GM18502 (cell line): ENCODE data around the gene UNC93B1.
A peak's percentile ranks its signal among the peaks of the same experiment; 100 is the strongest.

Experiments used
- ATAC-seq: cut with Tn5 transposase; IDR thresholded peaks from one replicate; pipeline ENCODE4 v1.9.1; 2021; ENCODE audit warnings: mild to moderate bottlenecking; ENCODE audit not compliant: unreplicated experiment, poor library complexity

Gene UNC93B1, protein sequence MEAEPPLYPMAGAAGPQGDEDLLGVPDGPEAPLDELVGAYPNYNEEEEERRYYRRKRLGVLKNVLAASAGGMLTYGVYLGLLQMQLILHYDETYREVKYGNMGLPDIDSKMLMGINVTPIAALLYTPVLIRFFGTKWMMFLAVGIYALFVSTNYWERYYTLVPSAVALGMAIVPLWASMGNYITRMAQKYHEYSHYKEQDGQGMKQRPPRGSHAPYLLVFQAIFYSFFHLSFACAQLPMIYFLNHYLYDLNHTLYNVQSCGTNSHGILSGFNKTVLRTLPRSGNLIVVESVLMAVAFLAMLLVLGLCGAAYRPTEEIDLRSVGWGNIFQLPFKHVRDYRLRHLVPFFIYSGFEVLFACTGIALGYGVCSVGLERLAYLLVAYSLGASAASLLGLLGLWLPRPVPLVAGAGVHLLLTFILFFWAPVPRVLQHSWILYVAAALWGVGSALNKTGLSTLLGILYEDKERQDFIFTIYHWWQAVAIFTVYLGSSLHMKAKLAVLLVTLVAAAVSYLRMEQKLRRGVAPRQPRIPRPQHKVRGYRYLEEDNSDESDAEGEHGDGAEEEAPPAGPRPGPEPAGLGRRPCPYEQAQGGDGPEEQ

DNA sequence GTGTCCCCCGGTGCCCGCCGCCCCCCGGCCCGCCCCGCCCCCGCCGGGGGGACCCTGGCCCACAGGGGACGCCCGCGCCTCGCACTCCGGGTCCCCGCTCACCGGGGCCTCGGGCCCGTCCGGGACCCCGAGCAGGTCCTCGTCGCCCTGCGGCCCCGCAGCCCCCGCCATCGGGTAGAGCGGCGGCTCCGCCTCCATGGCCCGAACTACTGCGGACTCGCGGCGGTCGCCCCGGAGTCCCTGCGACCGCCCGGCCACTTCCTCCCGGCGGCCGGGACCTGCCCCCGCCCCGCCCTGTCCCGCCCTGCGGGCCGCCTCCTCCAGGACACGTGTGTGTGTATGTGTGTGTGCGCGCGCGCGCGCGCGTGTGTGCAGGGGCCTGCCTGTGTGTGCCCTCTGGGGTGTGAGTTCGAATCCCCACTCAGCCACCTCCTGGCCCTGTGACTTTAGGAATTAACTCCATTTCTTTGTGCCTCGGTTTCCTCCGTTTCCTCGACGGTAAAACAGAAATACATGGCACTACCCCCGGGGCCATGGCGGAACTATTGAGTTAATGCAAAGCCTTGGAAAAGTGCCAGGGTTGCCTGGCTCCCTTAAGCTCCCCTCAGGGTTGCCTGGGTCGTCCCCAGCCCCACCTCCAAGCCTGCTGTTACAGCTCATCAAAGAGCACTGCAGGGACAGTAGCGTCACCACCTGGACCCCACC, at the start of gene UNC93B1:
UNC93B1 (minus strand) TSS at position 252 of the 705 bp plus-strand sequence; CDS start at position 198, 54 bp downstream.
- peak; percentile 62 for ATAC-seq

DNA sequence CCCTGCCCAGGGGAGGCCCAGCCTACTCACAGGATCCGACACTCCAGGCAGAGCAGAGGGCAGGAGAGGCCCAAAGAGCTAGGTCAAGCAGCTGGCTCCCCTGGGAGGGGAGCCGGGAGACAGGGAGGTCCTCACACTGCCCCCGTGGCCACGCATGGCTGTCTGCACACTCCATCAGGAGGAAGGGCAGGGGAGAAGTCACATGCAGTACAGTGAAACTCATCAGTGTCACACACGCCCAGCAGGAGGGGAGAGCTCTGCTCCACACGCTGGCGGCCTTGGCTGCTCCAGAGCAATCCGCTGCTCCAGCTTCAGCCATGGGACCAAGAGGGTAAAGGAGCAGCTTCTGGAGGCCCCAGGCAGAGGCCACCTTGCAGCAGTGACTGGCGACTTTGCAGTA, 49.2 kb upstream of the UNC93B1 start:
- no peak for ATAC-seq

DNA sequence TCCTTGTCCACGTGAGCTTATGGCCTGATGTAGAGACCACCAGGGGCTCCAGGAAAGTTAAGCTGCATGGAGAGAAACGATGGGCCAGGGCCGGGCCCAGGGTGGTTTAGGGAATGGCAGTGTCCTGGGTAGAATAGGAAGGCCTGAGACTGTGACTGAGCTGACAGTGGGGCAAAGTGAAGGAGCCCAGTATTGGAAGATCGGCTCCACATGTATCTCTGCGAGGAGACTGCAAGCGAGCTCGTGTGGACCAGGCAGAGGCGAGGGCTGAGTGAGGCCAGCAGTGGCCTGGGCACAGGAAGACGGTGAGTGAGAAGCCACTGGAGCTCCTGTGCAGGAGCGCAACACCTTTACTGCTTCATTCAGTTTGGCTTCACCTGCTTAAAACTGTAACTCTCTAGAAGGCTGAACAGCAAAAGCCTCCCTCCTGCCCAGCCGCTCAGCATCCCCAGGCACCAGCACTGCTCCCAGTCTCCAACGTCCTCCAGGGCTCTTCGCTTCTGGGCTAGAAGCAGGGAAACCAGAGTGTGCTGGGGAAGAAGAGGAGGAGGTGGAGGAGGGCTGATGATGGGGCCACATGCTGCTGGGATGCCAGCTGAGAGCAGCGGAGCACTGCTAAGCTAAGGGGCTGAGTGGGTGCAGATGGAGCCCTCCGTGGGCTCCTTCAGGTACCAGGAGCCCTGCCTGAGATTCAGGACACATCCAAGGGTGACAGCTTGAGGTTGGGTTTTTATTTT, 48.4 kb upstream of the UNC93B1 start:
- no peak for ATAC-seq

DNA sequence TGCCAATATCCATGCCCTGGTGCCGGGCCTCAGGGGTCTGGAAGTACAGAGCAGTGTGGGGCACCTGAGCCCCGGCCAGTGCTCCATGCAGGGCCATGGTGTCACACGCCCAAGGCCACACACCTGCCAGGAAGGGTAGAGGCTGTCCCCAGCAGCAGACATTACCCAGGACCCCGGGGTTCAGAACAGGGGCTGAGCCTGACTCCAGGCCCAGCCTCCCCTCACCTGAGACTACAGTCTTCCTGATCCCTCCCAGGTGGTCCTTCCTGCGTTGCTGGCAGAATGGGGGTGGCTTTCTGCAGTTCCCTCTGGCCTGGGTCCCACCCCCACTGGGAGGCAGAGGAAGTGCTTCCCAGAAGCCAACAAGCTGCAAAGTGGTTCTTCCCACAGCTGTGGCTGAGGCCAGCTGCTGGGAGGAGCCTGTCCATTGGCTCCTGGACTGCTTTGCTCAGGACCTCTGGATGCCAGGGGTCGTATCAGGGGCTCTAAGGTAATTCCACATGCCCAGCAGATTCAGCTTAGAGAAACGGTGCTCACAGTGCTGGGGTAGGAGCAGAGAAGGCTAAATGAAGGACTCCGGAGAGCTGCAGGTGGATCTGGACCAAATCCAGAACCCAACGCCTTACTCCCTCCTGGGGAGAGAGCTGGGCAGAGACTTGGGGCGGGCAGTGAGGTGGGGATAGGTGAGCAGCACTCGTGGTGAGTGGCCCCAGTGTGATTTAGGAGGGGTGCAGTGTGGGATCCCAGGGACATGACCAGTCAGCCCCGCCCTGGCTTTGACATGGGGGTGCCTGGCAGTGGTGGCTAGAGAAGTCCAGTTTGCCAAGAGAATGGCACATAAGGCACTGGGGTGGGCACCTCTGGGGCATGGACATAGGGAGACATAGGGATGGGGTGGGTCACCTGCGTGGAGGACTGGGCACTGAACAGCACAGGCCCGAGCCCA, 47.6 kb upstream of the UNC93B1 start:
- ATAC-seq, result no peak

DNA sequence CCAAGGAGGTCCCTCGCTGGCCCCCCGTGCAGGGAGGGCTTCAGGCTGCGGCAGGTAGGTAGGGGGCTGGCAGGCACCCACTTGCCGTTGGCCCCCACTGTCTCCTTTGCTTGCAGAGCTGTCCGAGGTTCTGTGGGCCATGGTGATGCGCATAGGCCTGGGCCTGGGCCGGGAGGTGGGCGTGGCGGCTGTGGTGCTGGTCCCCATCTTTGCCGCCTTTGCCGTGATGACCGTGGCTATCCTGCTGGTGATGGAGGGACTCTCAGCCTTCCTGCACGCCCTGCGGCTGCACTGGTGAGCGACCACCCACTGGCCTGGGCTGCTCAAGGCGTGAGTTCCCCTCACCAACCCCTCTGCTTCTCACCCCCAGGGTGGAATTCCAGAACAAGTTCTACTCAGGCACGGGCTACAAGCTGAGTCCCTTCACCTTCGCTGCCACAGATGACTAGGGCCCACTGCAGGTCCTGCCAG, 46.5 kb upstream of the UNC93B1 start:
- no peak for ATAC-seq

DNA sequence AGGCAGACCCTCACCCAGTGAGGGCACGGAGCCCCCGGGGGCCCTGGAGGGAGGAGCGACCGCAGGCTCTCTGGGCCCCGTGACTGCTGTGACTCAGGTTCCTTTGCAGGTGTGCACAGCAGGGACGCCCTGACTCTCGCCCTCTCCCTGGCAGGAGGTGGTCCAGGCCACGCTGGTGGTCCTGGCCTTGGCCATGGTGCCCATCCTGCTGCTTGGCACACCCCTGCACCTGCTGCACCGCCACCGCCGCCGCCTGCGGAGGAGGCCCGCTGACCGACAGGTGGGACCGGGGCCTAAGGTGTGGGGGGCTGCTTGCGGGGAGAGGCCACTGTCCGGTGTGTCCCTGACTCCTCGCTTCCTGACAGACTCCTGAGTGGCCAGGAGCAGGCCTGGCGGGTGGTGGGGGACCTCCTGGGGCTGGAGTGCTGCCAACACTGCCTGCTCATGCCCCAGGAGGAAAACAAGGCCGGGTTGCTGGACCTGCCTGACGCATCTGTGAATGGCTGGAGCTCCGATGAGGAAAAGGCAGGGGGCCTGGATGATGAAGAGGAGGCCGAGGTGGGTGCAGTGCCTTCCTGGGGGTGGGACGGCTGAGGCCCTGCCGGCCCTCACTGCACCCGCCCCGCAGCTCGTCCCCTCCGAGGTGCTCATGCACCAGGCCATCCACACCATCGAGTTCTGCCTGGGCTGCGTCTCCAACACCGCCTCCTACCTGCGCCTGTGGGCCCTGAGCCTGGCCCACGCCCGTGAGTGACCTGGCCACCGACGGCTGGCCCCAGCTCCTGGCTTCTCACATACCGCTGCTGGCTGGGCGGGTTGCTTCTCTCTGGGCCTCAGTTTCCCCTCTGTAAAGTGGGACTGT, 45.8 kb upstream of the UNC93B1 start:
- no peak for ATAC-seq

DNA sequence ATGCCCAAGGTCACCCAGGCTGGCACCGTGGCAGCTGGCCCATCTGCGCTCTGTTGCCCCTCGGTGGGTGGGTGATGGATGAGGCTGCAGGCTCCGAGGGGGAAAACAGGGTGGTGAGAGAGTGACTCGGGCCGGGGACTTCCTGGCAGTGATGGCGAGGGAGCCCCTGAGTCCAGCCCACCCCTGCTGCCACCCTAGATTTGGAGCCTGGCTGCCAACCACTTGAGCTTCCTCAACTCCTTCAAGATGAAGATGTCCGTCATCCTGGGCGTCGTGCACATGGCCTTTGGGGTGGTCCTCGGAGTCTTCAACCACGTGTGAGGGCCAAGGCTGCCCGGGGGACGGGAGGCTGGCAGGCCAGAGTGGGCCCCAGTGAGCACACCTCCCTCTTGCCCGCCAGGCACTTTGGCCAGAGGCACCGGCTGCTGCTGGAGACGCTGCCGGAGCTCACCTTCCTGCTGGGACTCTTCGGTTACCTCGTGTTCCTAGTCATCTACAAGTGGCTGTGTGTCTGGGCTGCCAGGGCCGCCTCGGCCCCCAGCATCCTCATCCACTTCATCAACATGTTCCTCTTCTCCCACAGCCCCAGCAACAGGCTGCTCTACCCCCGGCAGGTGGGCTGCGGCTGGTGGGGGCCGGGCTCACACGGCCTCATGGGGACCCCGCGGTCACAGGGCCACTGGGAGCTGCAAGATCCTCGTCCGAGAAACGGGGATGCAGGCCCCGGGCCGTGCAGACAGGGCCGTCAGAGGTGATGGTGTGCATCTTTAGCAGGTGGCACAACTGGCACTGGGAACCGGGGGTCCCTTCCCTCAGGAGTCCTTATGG, 45.0 kb upstream of the UNC93B1 start:
- no peak for ATAC-seq

DNA sequence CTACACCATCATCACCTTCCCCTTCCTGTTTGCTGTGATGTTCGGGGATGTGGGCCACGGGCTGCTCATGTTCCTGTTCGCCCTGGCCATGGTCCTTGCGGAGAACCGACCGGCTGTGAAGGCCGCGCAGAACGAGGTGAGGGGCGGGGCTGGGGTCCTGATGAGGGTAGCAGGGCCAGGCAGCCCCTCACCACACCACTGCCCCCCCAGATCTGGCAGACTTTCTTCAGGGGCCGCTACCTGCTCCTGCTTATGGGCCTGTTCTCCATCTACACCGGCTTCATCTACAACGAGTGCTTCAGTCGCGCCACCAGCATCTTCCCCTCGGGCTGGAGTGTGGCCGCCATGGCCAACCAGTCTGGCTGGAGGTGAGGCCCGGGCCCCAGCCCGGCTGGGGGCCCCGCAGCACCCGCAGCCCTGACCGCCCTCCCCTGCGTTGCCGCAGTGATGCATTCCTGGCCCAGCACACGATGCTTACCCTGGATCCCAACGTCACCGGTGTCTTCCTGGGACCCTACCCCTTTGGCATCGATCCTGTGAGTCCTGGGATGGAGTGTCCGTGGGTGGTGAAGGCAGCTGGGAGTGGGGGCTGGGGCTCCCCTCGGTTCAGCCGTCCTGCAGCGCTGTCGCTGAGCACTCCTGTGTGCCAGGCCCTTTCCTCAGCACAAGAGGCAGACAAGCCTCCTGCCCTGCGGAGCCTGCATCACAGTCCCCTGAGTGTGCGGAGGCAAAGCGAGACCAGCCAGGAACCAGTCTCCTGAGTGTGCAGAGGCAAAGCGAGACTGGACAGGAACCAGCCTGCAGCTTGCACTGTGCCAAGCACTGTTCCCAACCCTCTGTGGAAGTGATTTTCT, 43.8 kb upstream of the UNC93B1 start:
- no peak for ATAC-seq

DNA sequence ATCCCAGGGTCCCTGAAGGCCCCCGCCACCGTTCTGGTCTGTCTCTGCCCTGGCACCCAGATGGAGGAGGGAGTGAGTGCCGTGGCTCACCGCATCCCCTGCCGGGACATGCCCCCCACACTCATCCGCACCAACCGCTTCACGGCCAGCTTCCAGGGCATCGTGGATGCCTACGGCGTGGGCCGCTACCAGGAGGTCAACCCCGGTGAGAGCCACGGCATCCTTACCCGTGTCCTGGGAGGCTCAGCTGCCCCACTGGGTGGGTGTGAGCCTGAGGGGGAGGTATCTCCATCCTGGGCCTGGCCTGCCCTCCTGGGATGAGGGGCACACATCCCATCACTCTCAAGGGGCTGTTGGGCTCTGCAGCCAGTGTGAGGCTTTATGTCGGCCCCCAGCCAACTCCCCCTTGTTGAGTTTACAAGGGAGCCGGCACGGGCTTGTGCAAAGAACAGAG, 41.0 kb upstream of the UNC93B1 start:
- no peak for ATAC-seq

DNA sequence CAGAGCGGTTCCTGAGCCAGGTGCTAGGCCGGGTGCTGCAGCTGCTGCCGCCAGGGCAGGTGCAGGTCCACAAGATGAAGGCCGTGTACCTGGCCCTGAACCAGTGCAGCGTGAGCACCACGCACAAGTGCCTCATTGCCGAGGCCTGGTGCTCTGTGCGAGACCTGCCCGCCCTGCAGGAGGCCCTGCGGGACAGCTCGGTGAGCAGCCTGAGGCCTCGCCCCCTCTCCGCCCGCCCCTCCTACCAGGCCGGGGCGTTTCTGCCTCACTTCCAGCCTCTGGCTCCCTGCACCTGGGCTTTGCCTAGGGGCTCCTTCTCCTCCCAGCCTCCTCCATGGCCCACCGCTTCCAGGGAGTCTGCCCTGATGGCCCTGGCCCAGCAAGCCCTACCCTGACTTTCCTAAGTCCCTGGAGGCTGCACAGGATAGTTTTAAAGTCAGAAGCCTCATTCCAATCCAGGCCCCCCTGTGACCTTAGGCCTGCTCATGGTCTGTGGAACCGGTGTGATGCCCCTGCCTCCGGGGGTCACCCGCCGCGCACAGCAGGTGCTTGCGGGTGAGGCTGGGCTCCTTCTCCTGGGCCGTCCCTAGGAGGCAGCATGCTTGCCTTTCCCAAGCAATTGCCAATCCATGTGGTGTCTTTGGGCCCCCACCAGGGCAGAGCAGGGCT, 40.4 kb upstream of the UNC93B1 start:
- no peak for ATAC-seq

DNA sequence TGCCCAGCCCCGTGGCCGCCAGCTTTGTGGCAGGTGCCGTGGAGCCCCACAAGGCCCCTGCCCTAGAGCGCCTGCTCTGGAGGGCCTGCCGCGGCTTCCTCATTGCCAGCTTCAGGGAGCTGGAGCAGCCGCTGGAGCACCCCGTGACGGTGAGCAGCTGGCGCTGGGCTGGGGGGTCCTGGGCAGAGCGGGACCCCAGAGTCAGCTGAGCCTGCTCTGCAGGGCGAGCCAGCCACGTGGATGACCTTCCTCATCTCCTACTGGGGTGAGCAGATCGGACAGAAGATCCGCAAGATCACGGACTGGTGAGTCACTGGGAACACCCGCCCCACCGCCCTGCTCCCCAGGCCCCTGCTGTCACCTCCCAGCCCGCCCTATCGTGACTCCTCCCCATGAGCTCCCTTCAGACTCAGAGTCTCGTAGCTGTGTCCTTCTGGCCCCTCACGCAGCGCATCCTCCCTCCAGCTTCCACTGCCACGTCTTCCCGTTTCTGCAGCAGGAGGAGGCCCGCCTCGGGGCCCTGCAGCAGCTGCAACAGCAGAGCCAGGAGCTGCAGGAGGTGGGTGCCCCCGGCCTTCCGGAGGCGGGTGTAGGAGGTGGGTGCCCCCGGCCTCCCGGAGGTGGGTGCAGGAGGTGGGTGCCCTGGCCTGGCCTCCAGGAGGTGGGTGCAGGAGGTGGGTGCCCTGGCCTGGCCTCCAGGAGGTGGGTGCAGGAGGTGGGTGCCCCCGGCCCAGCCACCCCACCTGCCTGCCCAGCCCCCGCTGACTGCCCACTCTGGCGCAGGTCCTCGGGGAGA, 39.6 kb upstream of the UNC93B1 start:
- ATAC-seq, result no peak

DNA sequence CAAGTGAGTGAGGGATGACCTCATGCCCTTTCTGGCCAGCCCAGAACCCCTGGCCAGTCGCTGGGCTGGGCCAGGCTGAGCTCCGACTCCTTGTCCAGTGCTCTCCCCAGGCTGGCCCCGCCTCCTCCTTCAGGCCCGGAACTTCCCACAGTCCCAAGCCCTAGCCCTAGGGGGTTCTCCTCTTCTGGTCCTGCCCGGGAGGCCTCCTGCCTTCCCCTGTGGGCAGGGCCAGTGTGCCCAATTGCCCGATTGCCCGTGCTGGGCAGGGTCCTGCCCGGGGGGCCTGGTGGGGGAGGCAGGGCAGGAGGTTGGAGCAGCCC, 39.1 kb upstream of the UNC93B1 start:
- ATAC-seq, result no peak

DNA sequence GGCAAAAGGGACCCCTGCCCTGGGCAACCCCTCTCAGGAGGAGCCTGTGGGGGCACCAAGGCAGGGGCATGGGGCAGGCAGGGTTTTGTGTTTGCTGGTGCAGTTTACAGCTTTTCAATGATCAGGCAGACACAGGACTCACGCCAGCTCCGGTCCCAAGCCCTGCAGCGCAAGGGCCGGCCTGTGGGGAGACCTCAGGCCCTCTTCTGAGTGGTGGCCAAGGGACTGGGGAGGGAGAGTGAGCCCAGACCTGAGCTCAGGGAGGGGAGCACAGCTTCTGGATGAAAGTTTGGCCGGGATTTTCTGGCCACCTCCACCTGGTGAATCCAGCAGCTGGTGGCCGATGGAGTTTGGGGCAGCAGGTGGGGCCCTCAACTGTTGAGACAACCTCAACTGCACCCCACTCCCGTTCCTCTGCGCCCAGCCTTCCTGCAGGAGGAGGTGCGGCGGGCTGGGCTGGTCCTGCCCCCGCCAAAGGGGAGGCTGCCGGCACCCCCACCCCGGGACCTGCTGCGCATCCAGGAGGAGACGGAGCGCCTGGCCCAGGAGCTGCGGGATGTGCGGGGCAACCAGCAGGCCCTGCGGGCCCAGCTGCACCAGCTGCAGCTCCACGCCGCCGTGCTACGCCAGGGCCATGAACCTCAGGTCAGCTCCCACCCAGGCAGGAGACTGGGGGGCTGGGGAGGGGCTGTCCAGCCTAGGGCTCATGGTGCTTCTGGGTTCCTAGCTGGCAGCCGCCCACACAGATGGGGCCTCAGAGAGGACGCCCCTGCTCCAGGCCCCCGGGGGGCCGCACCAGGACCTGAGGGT, 38.5 kb upstream of the UNC93B1 start:
- ATAC-seq, result no peak

DNA sequence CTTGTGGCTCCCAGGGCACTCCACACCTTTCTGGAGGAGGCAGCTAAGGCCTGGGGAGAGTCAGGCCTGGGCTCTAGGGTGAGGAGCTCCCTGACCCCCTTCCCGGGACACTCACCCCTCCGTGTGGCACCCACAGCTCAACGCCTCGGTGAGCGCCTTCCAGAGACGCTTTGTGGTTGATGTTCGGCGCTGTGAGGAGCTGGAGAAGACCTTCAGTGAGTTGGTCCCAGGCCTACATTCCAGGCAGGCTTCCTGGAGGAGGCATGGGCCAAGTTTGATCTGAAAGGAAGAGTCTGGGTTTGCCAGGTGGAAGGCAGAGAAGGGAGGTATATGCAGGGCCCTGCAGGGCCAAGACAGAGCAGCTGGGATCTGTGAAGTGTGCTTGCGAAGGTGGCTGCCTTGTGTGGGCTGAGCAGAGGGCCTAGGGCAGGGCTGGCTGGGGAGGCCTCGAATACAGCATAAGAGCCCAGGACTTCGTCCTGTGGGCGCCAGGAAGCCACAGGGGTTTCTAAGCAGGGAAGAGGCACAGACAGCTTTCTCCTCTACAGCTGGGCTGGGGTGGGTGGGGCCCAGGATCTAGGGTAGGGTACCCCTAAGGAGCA, 37.8 kb upstream of the UNC93B1 start:
- ATAC-seq, result no peak
